Activated naive CD4-positive, alpha-beta T cell treated with anti-CD3 and anti-CD28 coated beads for 36 hours (primary cell): ENCODE data around the gene MAML1. TPM values are rescaled to one million over a fixed set of nuclear protein-coding genes. Genes with fewer than 3 reads are reported as not detected.

Source experiments
- CTCF ChIA-PET: fragments of 350-600 bp; sonication (Branson Sonifier 250); formaldehyde crosslinking; loops from one replicate; lab custom pipeline; 2021; ENCODE audit warnings: antibody characterized with exemption; lab: Charles Lee
- DNase-seq: peaks from one replicate; pipeline ENCODE4 v3.0.0-alpha.2; 2020
- H3K27ac Mint-ChIP-seq: one replicate; pipeline ENCODE4 v1.8.0; 2021; ENCODE audit warnings: mild to moderate bottlenecking, mixed read lengths
- H3K27me3 Mint-ChIP-seq: one replicate; pipeline ENCODE4 v1.8.0; 2021; ENCODE audit warnings: low read depth, mixed read lengths
- H3K36me3 Mint-ChIP-seq: one replicate; pipeline ENCODE4 v1.8.0; 2021; ENCODE audit warnings: low read depth, mixed read lengths
- H3K4me1 Mint-ChIP-seq: one replicate; pipeline ENCODE4 v1.8.0; 2021; ENCODE audit warnings: low read depth, mixed read lengths
- H3K4me3 Mint-ChIP-seq: one replicate; pipeline ENCODE4 v1.8.0; 2021; ENCODE audit warnings: mild to moderate bottlenecking, moderate library complexity, mixed read lengths
- H3K9me3 Mint-ChIP-seq: one replicate; pipeline ENCODE4 v1.8.0; 2021; ENCODE audit warnings: mixed read lengths
- intact Hi-C: fragments of 100-400 bp; cut with micrococcal nuclease; formaldehyde crosslinking; loops from one replicate; pipeline ENCODE4 v1.15.1; 2023
- total RNA-seq, 2 experiments: library from RNA; stranded (reverse); gene quantifications; one replicate each; pipeline ENCODE4 v1.2.3, GENCODE V29; 2021

The MAML1 gene
- total RNA-seq, 2 experiments from 2014 or later: 20.7 TPM

GRCh38 chr5:179796877-179797608 lies 64.4 kb downstream of the MAML1 start:
- peaks cover 27% of the 10 kb centered on the region for H3K4me1 Mint-ChIP-seq
- DNase-seq: no peak
- H3K9me3 Mint-ChIP-seq: no peaks in the 10 kb centered on the region
- H3K27ac Mint-ChIP-seq: no peak overlapping the region
- CTCF ChIA-PET: interaction anchor here (0.5 to 2.6 kb wide), 13 partner anchors 11 to 294 kb away, joined by 3 to 16 read pairs (median 3); partner anchors contain the start of gene SQSTM1
- H3K27me3 Mint-ChIP-seq: no peaks in the 10 kb centered on the region
- intact Hi-C loops: loop anchor here (1.0 to 2.0 kb wide), 4 partner anchors 34 to 119 kb away; partner anchors contain the start of genes CANX and MAML1
- H3K36me3 Mint-ChIP-seq: peaks cover 6% of the 10 kb centered on the region
- H3K4me3 Mint-ChIP-seq: peak overlapping the region; percentile 59

- CTCF ChIA-PET: interaction anchor here (0.5 to 2.6 kb wide), 9 partner anchors 12 to 294 kb away, joined by 3 to 16 read pairs (median 3); no protein-coding TSS in a partner anchor
- intact Hi-C loops: loop anchor here (2.0 kb wide), 1 partner anchor 65 kb away; the partner anchor contains the start of gene MAML1
- H3K27me3 Mint-ChIP-seq: no peaks in the 10 kb centered on the region
- H3K4me3 Mint-ChIP-seq: no peak overlapping the region
- H3K27ac Mint-ChIP-seq: no peak overlapping the region
- DNase-seq: no peak
- H3K4me1 Mint-ChIP-seq: peaks cover 32% of the 10 kb centered on the region
- peaks cover 6% of the 10 kb centered on the region for H3K36me3 Mint-ChIP-seq
- no peaks in the 10 kb centered on the region for H3K9me3 Mint-ChIP-seq
Measured at GRCh38 chr5:179797741-179798140, 65.1 kb downstream of the MAML1 start.

DNA sequence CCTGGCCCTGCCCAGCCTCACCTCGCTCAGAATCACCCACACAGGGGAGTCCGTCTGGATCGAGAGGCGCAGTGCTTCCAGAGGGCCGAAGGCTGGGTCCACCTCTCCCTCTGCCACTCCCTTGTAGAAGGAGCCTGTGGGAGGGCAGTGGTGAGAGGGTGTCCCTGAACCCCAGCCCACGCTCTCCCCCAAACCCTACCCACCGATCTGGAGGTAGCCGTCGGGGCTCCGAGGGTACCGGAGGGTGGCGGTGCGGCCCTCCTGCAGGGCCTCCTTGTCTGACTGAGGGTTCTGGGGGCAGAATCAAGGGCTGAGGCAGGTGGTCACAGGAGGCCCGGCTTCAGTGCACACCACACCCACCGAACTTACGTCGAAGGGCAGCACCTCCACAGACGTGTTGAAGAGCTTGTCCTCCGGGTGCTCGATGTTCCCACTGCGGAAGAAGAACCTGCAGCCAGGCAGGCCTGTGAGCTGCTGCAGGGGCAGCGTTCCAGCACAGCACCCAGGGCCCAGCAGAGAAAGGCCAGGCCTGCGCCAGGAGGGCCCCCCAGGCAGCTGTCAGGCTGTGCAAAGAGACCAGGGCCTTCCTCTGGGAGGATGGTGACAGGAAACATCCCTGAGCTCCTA lies 65.6 kb downstream of the MAML1 start:
- DNase-seq: no peak
- peaks cover 6% of the 10 kb centered on the region for H3K36me3 Mint-ChIP-seq
- H3K9me3 Mint-ChIP-seq: no peaks in the 10 kb centered on the region
- H3K4me3 Mint-ChIP-seq: no peak overlapping the region
- H3K27me3 Mint-ChIP-seq: no peaks in the 10 kb centered on the region
- CTCF ChIA-PET: interaction anchor here (1.0 to 1.1 kb wide), 3 partner anchors 101 to 119 kb away, joined by 3 to 4 read pairs (median 4); no protein-coding TSS in a partner anchor
- H3K27ac Mint-ChIP-seq: no peak overlapping the region
- peaks cover 33% of the 10 kb centered on the region for H3K4me1 Mint-ChIP-seq
- intact Hi-C loops: no loop called here

DNA sequence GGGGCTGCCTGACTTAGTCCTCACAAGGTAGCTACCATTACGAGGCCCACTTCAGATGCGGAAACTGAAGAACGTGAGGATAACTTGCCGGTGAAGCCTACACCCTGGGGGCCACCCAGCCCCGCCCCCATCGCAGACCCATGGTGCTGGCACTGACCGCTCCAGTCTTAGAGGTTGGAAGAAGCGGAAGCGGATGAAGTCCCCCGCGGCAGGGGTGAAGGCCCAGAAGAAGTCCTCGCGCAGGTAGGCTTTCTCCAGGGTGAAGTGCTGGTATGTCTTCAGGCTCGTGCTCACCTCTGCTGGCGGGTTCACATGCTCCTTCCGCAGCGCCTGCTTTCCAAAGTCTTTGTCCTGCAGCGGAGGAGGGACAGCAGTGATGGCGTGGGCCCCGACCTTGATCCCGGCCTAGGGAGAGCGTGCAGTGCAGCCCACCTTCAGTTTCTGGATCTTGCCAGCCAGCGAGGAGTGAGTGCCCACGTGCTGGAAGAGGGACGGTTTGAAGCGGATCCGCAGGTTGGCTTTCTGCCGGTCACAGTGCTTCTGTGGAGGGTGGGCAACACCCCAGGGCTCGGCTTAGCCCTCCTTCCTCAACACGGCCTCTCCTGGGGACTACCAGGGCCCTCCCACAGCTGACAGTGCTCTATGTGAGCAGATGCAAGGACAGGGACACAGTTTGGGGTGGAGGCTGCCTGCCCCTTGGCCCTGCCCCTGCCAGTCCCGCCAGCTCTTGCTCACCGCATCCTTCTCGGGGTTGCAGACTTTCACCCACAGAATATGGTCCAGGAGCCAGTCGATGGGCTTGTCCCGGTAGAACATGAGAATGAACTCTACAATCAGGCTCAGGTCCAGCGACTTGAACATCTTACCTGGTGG lies 66.4 kb downstream of the MAML1 start:
- Mint-ChIP-seq H3K4me3 (no peak overlapping the region), H3K36me3 (peaks cover 6% of the 10 kb centered on the region), H3K9me3 (no peaks in the 10 kb centered on the region), H3K27ac (no peak overlapping the region), H3K27me3 (no peaks in the 10 kb centered on the region), H3K4me1 (peaks cover 33% of the 10 kb centered on the region)
- CTCF ChIA-PET: no interaction called here
- no peak for DNase-seq
- intact Hi-C loops: no loop called here

GRCh38 chr5:179799644-179799973 lies 67.0 kb downstream of the MAML1 start:
- no peaks in the 10 kb centered on the region for H3K27me3 Mint-ChIP-seq
- H3K4me1 Mint-ChIP-seq: peaks cover 33% of the 10 kb centered on the region
- CTCF ChIA-PET: no interaction called here
- H3K27ac Mint-ChIP-seq: no peak overlapping the region
- intact Hi-C loops: no loop called here
- H3K4me3 Mint-ChIP-seq: no peak overlapping the region
- no peak for DNase-seq
- H3K36me3 Mint-ChIP-seq: peaks cover 6% of the 10 kb centered on the region
- no peaks in the 10 kb centered on the region for H3K9me3 Mint-ChIP-seq

DNA sequence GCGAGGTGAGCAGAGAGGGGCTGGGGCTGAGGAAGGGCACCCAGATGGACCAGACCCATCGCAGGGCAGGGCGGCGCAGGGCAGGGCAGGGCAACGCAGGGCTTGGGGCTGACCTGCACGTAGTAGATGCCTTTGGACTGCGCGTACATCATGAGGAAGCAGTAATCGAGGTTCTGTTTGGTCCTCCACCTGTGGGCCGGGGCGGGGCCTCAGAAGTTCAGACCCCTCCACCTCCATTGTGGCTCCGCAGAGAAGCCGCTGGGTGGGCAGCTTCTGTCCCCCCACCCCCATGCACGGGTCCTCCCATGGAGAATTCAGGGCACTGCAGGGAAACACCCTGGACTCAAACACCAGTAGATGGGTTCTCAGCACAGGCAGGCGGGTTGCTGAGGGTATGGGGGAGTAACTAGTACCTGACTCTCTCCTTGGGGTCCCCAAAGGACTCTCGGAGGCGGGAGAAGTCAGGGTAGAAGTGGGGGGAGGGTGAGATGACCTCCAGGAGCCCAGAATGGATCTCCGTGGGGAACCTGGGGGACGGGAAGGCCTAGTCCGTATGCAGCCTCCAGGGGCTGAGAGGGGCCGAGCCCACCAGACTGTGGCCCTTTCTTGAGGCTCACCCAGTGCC lies 67.6 kb downstream of the MAML1 start:
- CTCF ChIA-PET: no interaction called here
- Mint-ChIP-seq H3K27ac (no peak overlapping the region), H3K4me1 (peaks cover 35% of the 10 kb centered on the region), H3K36me3 (peaks cover 6% of the 10 kb centered on the region), H3K9me3 (no peaks in the 10 kb centered on the region), H3K27me3 (no peaks in the 10 kb centered on the region), H3K4me3 (no peak overlapping the region)
- no peak for DNase-seq
- intact Hi-C loops: no loop called here

DNA sequence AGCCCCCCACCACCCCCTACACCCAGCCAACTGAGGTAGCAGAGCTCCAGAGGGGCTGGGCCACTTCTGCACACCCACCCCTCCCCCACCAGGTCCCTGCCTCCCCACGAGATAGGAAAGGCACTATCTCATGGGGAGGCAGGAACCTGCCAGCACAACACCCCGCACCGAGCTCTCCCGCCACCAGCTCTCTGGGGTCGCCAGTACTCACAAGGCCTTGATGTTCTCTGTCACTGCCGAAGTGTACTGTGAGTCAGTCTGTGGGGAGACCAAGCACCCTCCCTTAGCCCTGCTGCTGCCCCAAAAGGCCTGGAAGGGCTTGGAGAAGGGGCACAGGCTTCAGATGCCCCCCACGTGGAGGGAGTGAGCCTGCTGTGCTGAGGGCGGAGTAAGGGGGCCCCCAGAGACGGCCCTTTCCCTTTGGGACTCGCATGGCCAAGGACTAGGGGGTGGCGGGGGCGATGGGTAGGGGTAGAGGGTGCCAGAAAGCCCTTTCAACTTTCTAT lies 68.1 kb downstream of the MAML1 start:
- peaks cover 38% of the 10 kb centered on the region for H3K4me1 Mint-ChIP-seq
- H3K27ac Mint-ChIP-seq: no peak overlapping the region
- no peaks in the 10 kb centered on the region for H3K27me3 Mint-ChIP-seq
- no peak for DNase-seq
- intact Hi-C loops: no loop called here
- CTCF ChIA-PET: interaction anchor here (1.7 to 2.2 kb wide), 3 partner anchors 8 to 20 kb away, joined by 5 to 11 read pairs (median 7); partner anchors contain the start of genes LTC4S and SQSTM1
- H3K4me3 Mint-ChIP-seq: no peak overlapping the region
- peaks cover 6% of the 10 kb centered on the region for H3K36me3 Mint-ChIP-seq
- H3K9me3 Mint-ChIP-seq: no peaks in the 10 kb centered on the region

- CTCF ChIA-PET: interaction anchor here (0.7 to 2.2 kb wide), 25 partner anchors 9 to 290 kb away, joined by 3 to 11 read pairs (median 5); partner anchors contain the start of genes LTC4S and SQSTM1
- no peaks in the 10 kb centered on the region for H3K27me3 Mint-ChIP-seq
Measured at GRCh38 chr5:179801304-179802206, 68.9 kb downstream of the MAML1 start.

DNA sequence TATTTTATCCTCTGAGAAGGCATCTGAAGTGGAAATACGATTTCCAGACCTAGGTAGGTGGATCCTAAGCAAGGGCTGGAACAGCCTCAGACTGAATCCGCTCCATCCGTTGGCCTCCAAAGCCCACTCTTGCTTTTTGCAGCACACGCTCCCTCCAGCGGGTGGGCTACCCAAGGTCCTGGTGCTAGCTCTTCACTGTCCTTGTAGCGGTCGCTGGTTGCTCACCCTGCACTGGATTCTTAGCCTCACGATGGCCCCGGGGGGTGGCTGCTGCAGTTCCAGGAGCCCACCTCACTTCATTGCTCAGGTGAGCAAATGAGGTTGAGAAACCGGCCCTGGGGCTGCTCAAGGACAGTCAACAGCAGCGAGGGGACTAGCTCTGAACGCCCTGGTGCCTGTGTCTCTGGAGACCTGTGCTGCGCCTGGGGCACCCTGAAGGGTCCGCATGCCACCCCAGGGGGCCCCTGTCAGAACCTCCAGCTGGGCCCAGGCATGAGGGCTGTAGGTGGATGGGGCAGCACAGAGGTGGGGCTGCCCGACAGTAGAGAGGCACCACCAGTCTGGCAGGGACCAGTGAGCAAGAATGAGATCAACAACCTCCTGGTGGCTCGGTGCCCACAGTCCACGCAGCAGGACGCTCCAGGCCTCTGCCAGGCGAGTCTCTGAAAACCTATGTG lies 69.7 kb downstream of the MAML1 start:
- intact Hi-C loops: loop anchor here (1.0 to 2.0 kb wide), 3 partner anchors 34 to 288 kb away; no protein-coding TSS in a partner anchor
- no peak for DNase-seq
- Mint-ChIP-seq H3K4me3 (no peak overlapping the region), H3K9me3 (no peaks in the 10 kb centered on the region), H3K36me3 (peaks cover 6% of the 10 kb centered on the region), H3K4me1 (peaks cover 35% of the 10 kb centered on the region), H3K27me3 (no peaks in the 10 kb centered on the region), H3K27ac (no peak overlapping the region)
- CTCF ChIA-PET: interaction anchor here (0.5 to 2.2 kb wide), 26 partner anchors 9 to 290 kb away, joined by 3 to 11 read pairs (median 5); partner anchors contain the start of genes LTC4S and SQSTM1

More at GRCh38 chr5:179801304-179802206, 68.9 kb downstream of the MAML1 start:
- Mint-ChIP-seq H3K36me3 (peaks cover 6% of the 10 kb centered on the region), H3K4me3 (no peak overlapping the region), H3K27ac (no peak overlapping the region), H3K9me3 (no peaks in the 10 kb centered on the region), H3K4me1 (peaks cover 38% of the 10 kb centered on the region)
- intact Hi-C loops: loop anchor here (1.0 to 2.0 kb wide), 3 partner anchors 35 to 289 kb away; no protein-coding TSS in a partner anchor
- peak; percentile 92 for DNase-seq

DNA sequence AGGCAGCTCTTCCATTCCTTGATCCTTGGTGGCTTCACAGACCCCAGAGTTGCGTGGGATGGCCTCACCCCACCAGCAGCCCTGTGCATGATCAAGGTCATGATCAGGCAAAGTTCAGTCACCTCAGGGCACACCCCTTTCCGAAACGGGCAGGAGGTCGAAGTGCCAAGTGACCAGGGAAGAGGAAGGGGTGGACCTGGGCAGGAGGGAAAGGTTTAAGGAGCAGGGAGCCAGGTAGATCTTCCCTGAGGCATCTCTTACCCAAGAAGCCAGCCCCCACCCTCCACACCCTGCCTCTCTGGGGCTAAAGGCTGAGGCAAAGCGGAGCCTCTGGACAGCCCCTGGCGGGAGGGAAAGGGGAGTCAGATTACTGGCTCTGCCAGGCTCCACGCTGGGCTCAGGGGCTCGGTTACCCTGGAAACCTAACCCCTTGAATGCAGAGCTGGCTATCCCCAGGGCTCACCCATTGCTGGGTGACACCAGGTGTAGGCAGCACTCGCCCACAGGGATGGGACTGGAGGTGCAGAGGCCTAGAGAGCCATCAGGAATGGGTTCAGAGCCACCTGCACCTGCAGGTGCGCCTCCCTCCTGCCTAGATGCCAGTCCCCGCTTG lies 70.4 kb downstream of the MAML1 start:
- intact Hi-C loops: loop anchor here (1.0 to 2.0 kb wide), 4 partner anchors 33 to 288 kb away; partner anchors contain the start of gene MRNIP
- CTCF ChIA-PET: interaction anchor here (1.1 to 2.2 kb wide), 9 partner anchors 8 to 289 kb away, joined by 3 to 9 read pairs (median 7); partner anchors contain the start of gene SQSTM1
- peaks cover 36% of the 10 kb centered on the region for H3K4me1 Mint-ChIP-seq
- peaks cover 6% of the 10 kb centered on the region for H3K36me3 Mint-ChIP-seq
- no peaks in the 10 kb centered on the region for H3K27me3 Mint-ChIP-seq
- no peak overlapping the region for H3K27ac Mint-ChIP-seq
- H3K4me3 Mint-ChIP-seq: no peak overlapping the region
- no peak for DNase-seq
- H3K9me3 Mint-ChIP-seq: no peaks in the 10 kb centered on the region
